ENCODE results near the gene MID1.

GRCh38 chrX:10576777-10577447, 43.5 kb downstream of the MID1 start:
- TF ChIP-seq, protein P1, sequence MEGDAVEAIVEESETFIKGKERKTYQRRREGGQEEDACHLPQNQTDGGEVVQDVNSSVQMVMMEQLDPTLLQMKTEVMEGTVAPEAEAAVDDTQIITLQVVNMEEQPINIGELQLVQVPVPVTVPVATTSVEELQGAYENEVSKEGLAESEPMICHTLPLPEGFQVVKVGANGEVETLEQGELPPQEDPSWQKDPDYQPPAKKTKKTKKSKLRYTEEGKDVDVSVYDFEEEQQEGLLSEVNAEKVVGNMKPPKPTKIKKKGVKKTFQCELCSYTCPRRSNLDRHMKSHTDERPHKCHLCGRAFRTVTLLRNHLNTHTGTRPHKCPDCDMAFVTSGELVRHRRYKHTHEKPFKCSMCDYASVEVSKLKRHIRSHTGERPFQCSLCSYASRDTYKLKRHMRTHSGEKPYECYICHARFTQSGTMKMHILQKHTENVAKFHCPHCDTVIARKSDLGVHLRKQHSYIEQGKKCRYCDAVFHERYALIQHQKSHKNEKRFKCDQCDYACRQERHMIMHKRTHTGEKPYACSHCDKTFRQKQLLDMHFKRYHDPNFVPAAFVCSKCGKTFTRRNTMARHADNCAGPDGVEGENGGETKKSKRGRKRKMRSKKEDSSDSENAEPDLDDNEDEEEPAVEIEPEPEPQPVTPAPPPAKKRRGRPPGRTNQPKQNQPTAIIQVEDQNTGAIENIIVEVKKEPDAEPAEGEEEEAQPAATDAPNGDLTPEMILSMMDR (IDR thresholded peaks at IDR 0.05): no peak
- no peak for TF ChIP-seq POLR2A (IDR thresholded peaks at IDR 0.05)

Measured in suprapubic skin (tissue), 3 donors.